GM12874 (cell line): ENCODE data around the gene ASB15.

Source experiments
- CTCF ChIP-seq: IDR thresholded peaks from 2 replicates; pipeline ENCODE4 v1.5.1; 2011; ENCODE audit warnings: low read depth, mild to moderate bottlenecking, control low read depth, low read length, moderate library complexity; ENCODE audit not compliant: insufficient read depth

Gene ASB15

GRCh38 chr7:123665896-123666295, 64.3 kb downstream of the ASB15 start:
- TF ChIP-seq CTCF: no peak

DNA sequence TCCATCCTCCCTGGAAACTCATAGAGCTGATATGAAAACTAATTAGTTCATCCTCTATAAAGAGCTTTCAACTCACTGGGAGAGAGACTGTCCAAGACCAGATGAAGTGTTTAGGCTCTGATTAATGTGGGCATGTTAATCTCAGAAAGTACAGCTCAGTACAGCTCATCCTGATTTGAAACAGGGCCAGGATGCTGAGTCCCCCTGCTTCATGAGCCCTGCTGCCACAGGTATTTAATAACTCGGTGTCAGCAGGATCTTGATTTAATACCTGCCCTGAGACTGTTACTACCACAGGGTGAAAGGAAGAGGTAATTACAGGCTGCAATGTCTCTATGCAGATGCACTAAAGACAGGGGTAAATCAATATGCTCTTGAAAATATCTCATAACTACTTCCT, 64.9 kb downstream of the ASB15 start:
- TF ChIP-seq CTCF: no peak

DNA sequence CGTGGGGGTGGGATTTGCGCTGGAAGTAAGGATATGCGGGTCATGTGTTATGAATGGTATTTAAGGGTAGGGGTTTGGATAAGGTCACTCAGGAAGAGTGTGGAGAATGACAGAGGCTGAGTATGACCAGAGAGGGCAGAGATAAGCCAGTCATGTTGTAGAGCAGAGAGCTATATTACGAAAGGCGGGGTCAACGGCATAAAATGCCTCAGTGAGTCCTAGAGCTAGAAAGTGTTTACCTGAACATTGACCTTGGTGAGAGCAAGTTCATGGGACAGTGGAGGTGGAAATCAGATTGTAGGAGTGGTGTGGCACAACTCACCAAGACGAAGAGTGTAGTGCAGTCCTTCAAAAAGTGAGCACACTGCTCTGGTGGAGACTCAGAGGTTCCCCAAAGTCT, 67.9 kb downstream of the ASB15 start:
- no peak for TF ChIP-seq CTCF

DNA sequence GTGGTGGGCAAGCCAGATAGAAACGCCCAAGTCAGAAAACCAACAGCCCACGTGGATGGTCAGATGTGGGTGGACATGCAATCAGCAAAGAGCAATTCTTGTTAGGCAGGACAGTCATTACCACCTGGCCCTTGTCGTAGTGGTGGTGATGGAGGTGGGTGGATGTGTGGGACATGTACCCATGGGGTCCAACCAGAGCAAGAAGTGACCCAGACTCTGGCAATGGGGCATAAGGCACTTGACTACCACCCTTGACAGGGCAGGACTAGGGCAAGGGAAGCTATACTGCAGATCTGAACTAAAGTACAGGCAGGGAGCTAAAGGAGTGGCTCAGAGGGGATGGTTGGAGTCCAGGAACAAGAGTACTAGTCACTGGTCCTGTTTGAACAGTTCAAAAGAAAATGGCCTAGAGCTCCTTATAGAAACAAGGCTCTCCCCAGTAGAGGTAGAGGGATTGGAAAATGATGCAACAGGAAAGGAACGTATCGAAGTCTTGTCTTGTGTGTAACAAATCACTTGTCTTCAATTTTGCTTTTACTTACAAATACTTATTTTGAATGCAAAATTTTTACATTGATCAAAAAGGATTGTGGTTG, 71.6 kb downstream of the ASB15 start:
- no peak for TF ChIP-seq CTCF

- TF ChIP-seq CTCF: no peak
Observed at GRCh38 chr7:123673752-123674398, 72.3 kb downstream of the ASB15 start.

DNA sequence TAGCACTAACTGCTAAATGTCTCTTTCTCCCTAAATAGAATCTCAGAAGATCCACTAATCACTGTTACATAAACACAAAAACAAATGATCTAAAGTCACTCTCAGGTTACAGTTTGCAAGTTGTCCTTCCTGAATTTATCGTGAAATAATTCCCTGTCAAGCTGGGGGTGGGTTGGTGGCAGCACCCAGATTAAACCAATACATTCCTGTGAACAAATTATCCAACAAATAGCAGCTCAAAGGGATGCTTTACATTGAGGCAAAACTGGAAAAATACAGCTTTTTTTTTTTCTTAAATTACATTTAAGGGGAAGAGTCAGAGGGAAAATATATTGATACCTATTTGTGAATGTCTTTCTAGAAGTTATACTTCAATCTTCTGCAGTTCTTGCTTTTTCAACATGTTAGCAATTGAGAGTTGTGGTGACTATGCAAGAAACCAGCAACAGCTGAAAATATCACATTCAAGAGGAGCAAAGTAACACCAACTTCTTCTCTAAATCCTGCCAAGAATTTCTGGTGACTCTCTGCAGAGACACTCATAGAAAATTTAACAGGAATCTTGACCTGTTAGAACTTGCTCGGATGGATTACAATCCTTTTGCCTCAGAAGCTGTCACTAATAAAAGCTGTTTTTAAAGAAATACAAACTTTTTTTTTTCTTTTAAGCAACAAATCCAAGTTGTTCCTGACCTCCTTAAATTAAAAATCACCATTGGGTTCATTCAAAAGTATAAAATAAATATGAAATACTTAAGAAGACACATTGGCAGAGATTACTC, 73.0 kb downstream of the ASB15 start:
- no peak for TF ChIP-seq CTCF

DNA sequence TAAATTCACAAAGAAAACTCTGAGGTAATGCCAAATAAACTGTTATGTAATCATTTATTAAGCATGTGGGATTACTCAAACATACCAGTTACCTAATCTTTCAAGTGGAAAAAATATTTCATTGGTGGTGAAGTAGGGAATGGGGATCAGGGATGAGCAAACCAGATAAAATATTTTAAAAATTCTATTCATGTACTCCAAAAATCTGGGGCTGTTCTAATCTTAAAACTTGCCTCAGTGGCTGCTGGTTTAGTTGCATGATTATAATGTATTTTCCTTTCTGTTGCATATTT, 73.5 kb downstream of the ASB15 start:
- TF ChIP-seq CTCF: no peak
